SK-N-SH treated with all-trans-retinoic acid at 6 μM for 48 hours (cell line): ENCODE data around the gene COL1A2.

Experiments
- ATAC-seq: fragments of 200-7000 bp; cut with Tn5 transposase; 3 replicates; pipeline ENCODE4 v1.9.1; 2020; ENCODE audit warnings: mild to moderate bottlenecking, moderate library complexity
- BACH2 ChIP-seq: fragments of 250-450 bp; sonication (Bioruptor Pico); IDR thresholded peaks from 2 replicates; pipeline ENCODE4 v1.9.0; 2021; ENCODE audit warnings: mild to moderate bottlenecking, borderline replicate concordance
- CSDC2 ChIP-seq: fragments of 250-450 bp; sonication (Bioruptor Pico); IDR thresholded peaks from 2 replicates; pipeline ENCODE4 v1.5.0; 2020; ENCODE audit warnings: mild to moderate bottlenecking, moderate library complexity
- CSRNP3 ChIP-seq: fragments of 250-450 bp; sonication (Bioruptor Pico); IDR thresholded peaks from 2 replicates; pipeline ENCODE4 v1.5.1; 2021; ENCODE audit warnings: mild to moderate bottlenecking, moderate library complexity
- ESRRG ChIP-seq: fragments of 250-450 bp; sonication (Bioruptor Pico); IDR thresholded peaks from 2 replicates; pipeline ENCODE4 v1.6.1; 2021; ENCODE audit warnings: mild to moderate bottlenecking
- GLIS3 ChIP-seq: fragments of 250-450 bp; sonication (Bioruptor Pico); IDR thresholded peaks from 2 replicates; pipeline ENCODE4 v1.5.0; 2020; ENCODE audit warnings: mild to moderate bottlenecking, moderate library complexity
- ISL1 ChIP-seq: fragments of 250-450 bp; sonication (Bioruptor Pico); IDR thresholded peaks from 2 replicates; pipeline ENCODE4 v2.1.2; 2022; ENCODE audit warnings: mild to moderate bottlenecking, moderate library complexity
- PATZ1 ChIP-seq: fragments of 250-450 bp; sonication (Bioruptor Pico); IDR thresholded peaks from 2 replicates; pipeline ENCODE4 v1.8.0; 2020; ENCODE audit warnings: mild to moderate bottlenecking, moderate library complexity, borderline replicate concordance
- PPARA ChIP-seq: fragments of 250-450 bp; sonication (Bioruptor Pico); IDR thresholded peaks from 2 replicates; pipeline ENCODE4 v1.5.0; 2020; ENCODE audit warnings: mild to moderate bottlenecking, borderline replicate concordance
- RARB ChIP-seq: fragments of 250-450 bp; sonication (Bioruptor Pico); IDR thresholded peaks from 2 replicates; pipeline ENCODE4 v1.8.0; 2021; ENCODE audit warnings: mild to moderate bottlenecking, moderate library complexity
- SNAI2 ChIP-seq: fragments of 250-450 bp; sonication (Bioruptor Pico); IDR thresholded peaks from 2 replicates; pipeline ENCODE4 v1.5.0; 2020; ENCODE audit warnings: mild to moderate bottlenecking, moderate library complexity
- TCF4 ChIP-seq: fragments of 250-450 bp; sonication (Bioruptor Pico); IDR thresholded peaks from 2 replicates; pipeline ENCODE4 v1.8.0; 2021; ENCODE audit warnings: mild to moderate bottlenecking, moderate library complexity, borderline replicate concordance
- TOX ChIP-seq: fragments of 250-450 bp; sonication (Bioruptor Pico); IDR thresholded peaks from 2 replicates; pipeline ENCODE4 v1.8.0; 2021; ENCODE audit warnings: mild to moderate bottlenecking, moderate library complexity, borderline replicate concordance
- ZFP3 ChIP-seq: fragments of 250-450 bp; sonication (Bioruptor Pico); IDR thresholded peaks from 2 replicates; pipeline ENCODE4 v1.5.0; 2020; ENCODE audit warnings: mild to moderate bottlenecking, moderate library complexity
- ZFP30 ChIP-seq: fragments of 450-650 bp; formaldehyde crosslinking; IDR thresholded peaks from 2 replicates; pipeline ENCODE4 v1.5.0; 2022; ENCODE audit warnings: mild to moderate bottlenecking, moderate library complexity
- ZNF70 ChIP-seq: fragments of 450-650 bp; formaldehyde crosslinking; IDR thresholded peaks from 2 replicates; pipeline ENCODE4 v1.5.0; 2020; ENCODE audit warnings: mild to moderate bottlenecking, moderate library complexity
- ZNF8 ChIP-seq: fragments of 450-650 bp; formaldehyde crosslinking; IDR thresholded peaks from 2 replicates; pipeline ENCODE4 v1.5.0; 2020; ENCODE audit warnings: mild to moderate bottlenecking, moderate library complexity
- TF ChIP-seq, protein P1 (sequence below): fragments of 250-450 bp; sonication (Bioruptor Pico); IDR thresholded peaks from 2 replicates; pipeline ENCODE4 v1.8.0; 2021; ENCODE audit warnings: low read depth, mild to moderate bottlenecking, moderate library complexity, borderline replicate concordance

COL1A2 gene

DNA sequence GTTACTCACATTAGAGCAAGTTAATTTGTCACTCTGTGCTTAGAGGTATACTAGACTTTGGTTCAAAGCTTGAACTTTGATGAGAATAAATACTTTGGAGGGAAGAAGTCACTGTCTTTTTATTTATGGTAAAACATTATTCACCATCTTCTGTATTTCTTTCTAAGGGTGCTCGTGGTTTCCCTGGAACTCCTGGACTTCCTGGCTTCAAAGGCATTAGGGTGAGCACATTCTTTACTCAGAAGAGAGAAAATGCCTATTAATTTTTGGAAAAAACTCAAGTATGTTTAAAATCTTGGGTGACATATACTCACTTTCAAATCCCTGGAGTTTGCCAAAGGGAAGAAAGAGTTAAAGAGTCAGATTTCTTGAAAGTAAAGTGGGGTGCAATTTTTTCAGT is 10.8 kb downstream of the COL1A2 start:
- peak; percentile 22; the same call in 1 of the 3 replicates for ATAC-seq
- TF ChIP-seq PATZ1 (CRISPR knock-in tag) (no peak), TOX (no peak), ESRRG (no peak), BACH2 (CRISPR knock-in tag) (no peak), ZFP3 (CRISPR knock-in tag) (no peak), GLIS3 (no peak), ZNF8 (no peak), SNAI2 (CRISPR knock-in tag) (no peak), ZNF70 (CRISPR knock-in tag) (no peak)
- TF ChIP-seq, protein P1, sequence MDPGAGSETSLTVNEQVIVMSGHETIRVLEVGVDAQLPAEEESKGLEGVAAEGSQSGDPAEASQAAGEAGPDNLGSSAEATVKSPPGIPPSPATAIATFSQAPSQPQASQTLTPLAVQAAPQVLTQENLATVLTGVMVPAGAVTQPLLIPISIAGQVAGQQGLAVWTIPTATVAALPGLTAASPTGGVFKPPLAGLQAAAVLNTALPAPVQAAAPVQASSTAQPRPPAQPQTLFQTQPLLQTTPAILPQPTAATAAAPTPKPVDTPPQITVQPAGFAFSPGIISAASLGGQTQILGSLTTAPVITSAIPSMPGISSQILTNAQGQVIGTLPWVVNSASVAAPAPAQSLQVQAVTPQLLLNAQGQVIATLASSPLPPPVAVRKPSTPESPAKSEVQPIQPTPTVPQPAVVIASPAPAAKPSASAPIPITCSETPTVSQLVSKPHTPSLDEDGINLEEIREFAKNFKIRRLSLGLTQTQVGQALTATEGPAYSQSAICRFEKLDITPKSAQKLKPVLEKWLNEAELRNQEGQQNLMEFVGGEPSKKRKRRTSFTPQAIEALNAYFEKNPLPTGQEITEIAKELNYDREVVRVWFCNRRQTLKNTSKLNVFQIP (CRISPR knock-in tag): no peak

DNA sequence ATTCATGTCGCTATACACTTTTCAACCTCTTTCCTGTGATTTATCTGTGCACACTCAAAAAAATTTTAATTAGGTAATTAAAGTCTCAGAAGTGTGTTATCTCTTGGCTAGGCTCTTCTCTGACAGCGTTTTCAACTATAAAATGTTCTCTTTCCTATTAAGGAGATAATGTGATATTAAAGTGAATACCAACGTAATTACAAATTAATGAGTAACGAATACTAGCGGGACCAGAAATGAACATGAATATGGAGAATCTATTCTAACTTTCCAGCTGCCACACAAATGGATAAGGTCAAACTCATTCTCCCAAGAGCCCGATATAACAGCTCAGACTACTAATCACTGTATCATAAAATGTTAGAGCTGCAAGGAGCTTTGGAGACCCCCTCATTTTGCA is 12.0 kb downstream of the COL1A2 start:
- no peak for ATAC-seq

DNA sequence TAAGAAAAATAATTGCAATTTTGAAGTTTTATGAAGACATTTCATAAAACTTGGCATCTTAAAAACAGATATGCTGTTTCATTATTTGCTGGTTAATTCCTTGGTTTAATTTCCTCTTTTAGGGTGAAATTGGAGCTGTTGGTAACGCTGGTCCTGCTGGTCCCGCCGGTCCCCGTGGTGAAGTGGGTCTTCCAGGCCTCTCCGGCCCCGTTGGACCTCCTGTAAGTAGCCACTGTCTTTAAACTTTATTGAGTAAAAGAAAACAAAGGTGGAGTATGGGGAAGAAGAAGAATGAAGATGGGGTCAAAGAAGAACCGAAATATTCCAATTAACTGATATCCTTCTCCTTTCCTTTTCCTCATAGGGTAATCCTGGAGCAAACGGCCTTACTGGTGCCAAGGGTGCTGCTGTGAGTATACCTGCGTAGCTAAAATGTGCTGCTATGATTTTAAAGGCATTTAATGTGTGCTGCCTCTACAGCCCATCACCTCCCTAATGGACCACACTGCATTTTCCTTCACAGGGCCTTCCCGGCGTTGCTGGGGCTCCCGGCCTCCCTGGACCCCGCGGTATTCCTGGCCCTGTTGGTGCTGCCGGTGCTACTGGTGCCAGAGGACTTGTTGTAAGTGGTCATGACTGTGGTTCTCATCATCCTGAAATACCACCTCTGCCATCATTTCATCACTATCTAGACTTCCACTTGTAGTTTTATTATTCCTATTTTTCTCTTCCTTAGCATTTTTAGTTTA is 14.7 kb downstream of the COL1A2 start:
- TF ChIP-seq, protein P1 (CRISPR knock-in tag): no peak
- TF ChIP-seq PPARA (CRISPR knock-in tag): no peak
- TF ChIP-seq ZFP30 (CRISPR knock-in tag): no peak
- TF ChIP-seq PATZ1 (CRISPR knock-in tag): no peak
- no peak for TF ChIP-seq ZNF8
- ATAC-seq: no peak

More for the DNA sequence above, 12.0 kb downstream of the COL1A2 start:
- no peak for TF ChIP-seq CSDC2 (CRISPR knock-in tag)
- TF ChIP-seq ZNF70 (CRISPR knock-in tag): no peak
- no peak for TF ChIP-seq RARB (CRISPR knock-in tag)
- TF ChIP-seq TCF4: no peak
- no peak for TF ChIP-seq PATZ1 (CRISPR knock-in tag)
- TF ChIP-seq CSRNP3 (CRISPR knock-in tag): no peak
- no peak for TF ChIP-seq ISL1 (CRISPR knock-in tag)
- no peak for TF ChIP-seq ESRRG
- TF ChIP-seq SNAI2 (CRISPR knock-in tag): no peak
